Suppressor macrophage (primary cell): ENCODE results near the gene ZBTB20.

Source experiments
- DNase-seq, 4 experiments: peaks; one replicate each; pipeline ENCODE4 v3.0.0-alpha.2; 2020 to 2022

The ZBTB20 gene

DNA sequence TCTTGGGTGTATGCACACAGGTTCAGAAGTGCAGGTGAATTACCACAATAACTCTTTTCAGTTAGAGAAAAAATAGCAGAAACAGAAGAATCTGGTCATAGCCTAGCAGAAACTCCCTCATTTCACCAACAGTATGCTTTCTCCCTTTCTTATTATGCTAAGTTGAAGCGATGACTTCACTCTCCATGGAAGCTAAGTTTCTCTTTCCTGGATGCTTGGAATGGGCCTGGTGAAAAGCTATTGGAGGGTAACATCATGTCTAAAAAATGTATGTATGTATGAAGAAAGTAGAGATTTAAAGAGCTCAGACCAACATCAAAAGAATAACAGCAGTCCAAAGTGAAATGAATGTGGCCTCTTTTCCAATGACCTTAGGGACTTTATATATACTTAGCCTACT is 707.8 kb downstream of the ZBTB20 start:
- no peak for DNase-seq

DNA sequence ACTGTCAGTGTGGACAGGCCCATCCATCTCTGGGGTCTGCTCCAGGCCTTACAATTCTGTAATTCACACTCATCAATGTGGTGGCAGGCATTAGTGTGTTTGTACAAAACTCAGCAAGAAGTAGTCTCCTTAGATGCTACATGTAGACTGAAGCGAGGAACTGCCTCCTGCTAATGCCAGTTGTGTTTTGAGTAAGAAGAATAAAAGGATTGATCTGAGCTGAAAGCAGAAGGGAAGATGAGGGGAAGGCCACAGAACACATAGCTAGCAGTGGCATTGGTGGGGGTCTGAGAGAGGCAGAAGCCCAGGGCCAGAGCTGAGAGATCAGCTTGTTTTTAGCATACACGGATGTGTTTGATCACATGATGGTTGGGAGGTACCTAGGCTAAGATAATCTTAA is 709.2 kb downstream of the ZBTB20 start:
- DNase-seq = no peak

DNA sequence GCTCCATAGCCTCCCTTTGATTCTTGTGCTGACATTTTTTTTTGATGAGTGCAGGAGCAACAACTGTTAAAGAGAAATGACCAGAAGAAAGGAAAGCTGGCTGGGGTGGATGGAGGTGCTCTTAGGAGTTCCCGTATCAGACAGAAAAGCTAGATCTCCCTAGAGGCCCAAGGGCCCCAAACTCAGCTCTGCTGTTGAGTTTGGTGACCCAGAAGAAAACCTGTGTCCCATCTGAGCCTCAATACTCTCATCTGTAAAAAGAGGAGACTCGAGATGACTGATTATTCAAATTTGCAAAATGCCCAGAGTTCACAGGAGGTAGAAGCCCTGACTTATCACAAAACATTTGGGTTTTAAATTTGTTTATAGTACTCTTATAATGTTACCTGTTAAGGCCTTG is 710.9 kb downstream of the ZBTB20 start:
- DNase-seq = no peak

DNA sequence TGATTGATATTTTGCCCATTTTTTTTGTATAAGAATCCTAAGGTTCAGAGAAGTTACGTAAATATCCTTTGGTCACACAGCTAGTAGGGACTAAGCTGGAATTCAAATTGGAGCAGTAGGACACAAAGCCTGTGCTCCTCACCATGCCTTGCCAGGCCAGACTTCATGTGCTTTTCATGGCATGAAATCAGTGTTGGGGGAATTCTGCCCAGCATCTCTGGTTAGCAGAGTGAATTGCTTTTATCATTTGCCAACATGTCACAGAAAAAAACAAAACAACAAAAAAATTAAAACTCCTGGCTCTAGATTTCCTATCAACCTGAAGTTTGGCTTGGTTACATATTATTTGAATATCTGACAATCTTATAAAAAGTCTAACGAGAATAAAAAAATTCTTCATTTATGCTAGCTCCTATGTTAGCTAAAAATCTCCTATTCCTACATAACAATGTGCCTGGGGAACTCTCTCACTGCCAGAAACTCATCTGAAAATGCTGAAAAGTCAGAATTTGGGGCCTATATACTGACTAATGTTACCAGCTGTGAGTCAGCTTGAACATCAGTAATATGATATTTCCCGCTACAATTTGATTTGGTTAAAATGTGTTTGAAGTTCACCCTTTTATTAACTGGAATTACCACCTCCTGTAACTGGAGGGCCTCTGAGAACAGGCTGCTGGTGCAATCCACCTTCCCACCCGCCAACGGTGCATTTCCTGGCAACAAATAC is 711.5 kb downstream of the ZBTB20 start:
- no peak for DNase-seq

DNA sequence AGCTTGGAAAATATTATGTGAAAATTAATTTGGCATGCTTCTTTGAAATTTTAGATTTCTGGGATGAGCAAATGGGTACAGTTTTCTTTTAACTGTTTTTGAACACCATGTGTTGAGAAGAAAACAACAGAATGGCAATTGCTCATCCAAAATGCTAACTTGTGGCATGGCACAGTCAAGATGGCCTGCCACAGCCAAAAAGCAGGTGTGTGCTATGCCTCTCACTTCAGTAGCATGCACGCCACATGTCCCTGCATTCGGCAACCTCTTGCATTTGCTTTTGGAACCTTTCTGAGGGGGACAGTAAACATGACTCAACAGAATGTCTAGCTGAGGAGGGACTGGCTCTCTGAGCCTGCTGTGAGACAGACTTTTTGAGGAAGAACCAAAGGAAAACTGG is 714.8 kb downstream of the ZBTB20 start:
- DNase-seq = no peak

DNA sequence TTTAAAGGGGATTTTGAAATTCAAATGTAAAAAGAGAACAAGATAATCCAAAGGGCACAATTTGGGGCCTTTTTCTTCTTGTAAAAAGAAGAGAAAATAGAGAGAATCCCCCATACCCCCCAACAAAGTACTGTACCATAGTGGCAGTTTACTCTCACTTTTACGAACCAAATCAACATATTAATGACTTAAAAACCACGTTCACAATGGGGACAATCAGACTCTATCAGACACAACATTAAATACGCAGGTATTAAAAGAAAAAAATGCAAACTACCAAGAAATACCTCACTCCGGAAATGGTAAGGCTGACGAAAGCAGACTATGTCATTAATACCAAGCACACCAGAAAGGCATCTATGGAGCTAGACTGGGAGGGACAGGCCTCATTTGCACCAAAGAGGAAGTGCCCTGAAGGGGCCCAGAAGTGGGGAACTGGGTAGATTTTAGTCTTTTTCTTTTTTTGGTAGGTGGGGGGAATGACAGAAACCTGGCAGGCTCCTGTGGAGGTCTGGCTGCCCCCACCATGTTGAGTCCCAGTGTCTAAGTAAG is 719.0 kb downstream of the ZBTB20 start:
- peak in 1 of 4 experiments; percentile 12 for DNase-seq

DNA sequence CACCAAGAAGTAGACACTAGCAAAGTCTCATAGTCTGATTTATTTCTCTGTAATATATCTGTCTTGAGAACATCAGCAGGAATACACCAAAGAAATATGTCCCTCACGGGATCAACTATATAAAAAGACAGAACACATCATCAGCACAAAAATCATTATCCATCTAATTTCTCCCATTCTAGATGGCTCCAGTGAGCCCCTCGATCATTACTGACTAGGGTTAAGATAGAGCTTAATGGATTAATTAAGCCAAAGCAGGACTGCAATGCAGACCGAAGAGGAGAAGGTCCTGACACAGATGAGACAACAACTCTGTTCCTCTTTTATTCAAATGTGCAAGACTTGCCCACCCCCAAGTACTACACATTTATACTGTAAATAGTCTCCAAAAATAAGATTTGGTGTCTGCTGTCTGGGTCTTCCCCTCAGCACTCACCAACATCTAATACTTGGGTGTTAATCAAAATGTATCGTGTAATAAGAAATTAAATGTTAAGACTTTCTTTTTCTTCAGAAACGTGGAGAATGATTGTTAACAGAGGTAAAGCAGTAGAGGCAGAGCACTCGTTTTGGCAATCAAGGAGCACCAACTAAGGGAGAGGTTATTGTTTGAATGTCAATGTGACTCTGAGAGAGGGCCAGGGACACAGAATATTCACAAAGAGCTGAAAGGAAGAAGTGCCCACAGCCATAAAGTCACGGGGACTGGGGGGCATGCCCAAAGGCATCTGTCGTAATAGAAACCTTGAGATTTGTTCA is 719.6 kb downstream of the ZBTB20 start:
- peak in 3 of 4 experiments; percentile 7 to 13 (median 11) for DNase-seq

DNA sequence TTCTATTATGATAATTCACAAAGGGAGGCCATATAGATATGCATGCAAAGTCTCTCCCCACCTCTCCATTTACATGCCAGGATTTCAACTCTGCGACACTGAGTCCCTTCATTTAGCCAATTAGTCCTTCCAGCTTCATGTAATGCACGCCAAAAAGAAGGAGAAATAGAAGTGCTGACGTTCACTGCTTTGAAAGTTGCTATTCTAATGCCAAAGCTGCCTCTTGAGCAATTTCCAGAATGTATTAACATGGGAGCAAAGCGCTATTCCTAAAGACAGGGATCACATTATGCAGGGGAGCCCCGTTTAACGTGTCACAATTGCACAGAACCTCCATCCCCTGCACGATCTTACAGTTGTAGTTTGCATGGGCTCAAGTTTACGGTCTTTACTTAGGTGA is 722.8 kb downstream of the ZBTB20 start:
- DNase-seq = no peak

DNA sequence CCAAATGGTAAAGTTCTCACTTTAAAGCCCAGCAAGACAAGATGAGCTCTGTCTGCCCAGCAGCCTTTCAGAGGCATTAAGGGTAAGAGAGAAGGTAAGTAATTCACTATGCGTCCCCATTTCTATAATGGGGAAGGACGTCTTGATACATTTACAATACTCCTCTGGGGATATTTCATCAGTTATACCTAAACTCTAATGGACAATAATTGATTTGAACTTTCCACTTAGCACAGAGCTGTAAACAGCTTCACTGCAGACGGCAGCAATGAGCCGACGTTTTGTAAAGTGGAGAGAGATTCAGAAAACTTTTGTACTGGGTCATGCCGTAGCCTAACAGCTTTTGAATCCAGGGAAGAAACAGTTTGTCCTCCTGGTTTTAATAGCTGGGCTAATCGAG is 725.9 kb downstream of the ZBTB20 start:
- DNase-seq = no peak

DNA sequence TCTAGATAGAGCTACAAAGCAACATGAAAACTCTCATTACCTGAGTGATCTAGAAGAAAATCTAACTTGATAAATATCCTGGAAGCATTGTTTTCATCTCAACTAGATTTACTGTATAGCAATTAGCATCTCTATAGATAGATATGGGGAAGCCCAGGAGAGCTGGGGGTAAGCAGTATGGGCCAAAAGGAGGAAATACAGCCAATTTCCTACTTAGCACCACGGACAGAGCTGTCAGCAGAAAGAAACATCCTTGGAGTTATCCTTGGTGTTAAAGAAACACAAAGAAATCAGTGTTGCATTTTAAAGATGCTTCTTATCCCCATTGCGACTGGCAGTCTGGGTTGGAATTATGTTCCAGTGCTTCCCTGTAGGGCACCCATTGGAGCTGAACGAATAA is 727.0 kb downstream of the ZBTB20 start:
- peak in 2 of 4 experiments; percentile 19 to 30 for DNase-seq

DNA sequence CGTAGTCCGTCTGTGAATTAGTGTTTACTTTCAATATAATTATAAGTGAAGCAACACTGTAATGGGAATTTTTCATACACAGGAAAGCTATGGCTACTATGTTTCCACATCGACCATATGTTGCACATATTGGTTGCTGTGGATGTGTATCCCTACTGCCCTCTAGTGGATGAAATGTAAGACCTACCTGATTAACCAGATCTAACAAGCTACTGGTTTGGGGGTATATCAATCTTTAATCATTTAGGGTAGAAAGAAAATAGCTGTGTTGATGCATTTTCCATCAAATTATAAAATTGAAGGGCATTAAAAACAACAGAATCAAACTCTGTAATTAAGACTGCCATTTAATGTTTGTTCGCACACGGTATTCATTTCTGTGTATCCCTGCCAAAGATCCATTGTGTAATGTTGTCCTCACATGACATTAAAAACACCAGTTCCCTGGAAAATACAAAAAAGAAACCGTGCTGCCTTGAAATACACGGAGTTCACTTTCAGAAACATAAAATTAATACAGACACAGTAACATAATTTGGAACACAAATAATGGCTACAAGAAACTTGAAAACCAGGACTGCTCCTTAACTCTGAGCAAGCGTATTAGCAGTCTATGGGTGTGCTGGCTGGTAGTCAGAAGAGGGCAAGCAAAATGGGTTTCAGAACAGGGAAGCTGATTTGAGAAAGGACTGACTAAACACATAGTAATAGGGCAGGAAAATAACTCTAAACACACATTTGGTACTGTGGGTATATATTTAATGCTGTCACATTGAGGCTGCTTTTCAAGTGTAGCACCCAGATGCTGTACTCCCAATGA is 728.2 kb downstream of the ZBTB20 start:
- peak; percentile 41 to 84 (median 69) for DNase-seq

DNA sequence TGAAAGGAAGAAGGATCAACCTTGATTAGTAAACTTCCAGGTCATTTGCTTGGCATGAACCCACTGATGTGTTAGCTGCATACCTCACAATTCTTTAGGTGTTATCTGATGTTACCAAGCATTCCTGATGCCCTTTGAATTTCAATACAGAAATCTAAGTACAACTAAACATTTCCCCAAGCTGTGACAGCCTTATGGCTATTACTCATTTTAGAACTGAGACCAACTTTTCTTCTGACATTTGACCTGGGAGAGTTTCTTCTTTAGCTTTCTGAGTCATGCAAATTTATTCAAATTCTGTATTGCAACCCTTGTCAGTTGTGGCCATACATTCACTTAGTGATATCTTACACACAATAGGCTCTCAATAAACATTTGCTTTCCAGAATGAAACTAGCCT is 729.0 kb downstream of the ZBTB20 start:
- DNase-seq = peak in 2 of 4 experiments; percentile 6 to 35

DNA sequence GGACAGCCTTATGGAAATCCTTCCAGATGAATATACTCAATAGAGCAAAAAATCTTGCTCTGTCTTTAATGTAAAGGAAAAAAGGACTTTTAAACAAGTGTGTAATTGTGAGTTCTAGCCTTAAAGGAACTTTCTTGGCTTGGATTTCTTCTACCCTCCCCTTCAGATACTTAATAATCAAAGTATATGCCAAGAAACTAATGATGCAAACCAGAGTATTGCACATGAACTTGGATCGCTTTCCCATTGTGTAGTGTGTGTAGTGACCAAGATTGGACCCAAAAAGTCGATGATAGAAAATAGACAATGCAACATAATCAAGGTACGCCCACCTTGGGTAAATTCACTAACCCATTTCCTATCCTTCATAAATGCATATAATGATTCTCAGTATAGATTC is 729.4 kb downstream of the ZBTB20 start:
- DNase-seq = no peak

DNA sequence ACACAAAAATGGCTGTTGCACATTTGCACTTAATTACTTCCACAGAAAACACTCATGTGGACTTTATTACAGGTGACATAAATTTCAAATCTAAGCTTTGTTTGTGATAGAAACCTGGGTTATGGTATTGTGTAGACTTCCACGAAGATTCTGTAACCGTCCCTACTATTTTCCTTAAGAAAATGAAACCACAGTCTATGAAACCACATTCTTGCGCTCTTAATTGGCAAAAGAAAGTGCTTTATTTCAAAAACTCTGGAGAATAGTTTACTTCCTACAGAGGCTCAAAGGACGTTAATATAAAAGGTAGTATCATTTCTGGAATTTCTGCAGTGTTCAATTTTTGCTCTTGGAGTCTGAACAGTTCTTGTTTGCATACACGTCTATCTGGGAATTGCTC is 729.8 kb downstream of the ZBTB20 start:
- no peak for DNase-seq

DNA sequence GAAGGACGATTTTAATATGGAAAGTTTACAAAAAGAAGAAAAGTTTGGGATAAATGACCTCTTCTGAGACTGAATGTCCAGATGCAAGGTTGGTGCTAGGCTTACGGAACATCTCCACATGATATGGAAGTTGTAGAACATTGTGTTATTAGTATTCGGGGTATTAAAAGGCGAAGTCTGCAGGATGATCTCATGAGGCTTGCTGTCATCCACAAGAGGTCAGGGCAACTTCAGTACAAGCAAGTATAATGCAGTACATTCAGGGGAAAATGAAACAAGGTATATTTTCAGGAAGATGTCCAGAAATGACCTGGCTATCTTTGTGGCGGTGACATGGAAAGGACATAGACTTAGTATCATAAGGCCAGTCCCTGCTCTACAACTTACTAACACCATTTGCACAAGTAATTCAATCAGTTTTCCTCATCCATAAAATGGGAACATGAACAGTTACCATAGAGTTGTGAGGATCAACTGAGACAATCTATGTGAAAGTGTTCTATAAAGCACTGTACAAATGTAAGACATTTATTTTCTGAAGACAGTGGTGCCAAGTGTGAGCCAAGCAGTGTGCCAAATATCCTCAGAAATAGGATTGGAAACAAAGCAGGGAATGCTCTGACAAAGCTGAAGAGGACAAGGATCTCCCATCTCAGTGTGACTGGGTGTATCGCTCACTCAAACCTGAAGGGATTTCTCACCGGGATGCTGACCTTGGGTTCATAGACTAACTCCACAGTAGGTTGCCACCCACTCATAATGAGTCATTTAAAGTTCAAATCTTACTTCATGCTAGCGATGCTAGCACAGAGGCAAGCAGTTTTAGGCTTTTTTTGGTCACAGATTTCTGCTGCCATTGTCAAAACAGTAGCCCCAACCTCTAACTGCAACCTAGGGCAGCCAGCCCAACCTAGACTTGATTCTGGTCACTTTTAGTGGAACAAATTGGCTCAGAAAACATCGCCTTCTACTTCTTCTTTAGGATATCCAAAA is 735.0 kb downstream of the ZBTB20 start:
- DNase-seq = peak; percentile 57 to 87 (median 70)

DNA sequence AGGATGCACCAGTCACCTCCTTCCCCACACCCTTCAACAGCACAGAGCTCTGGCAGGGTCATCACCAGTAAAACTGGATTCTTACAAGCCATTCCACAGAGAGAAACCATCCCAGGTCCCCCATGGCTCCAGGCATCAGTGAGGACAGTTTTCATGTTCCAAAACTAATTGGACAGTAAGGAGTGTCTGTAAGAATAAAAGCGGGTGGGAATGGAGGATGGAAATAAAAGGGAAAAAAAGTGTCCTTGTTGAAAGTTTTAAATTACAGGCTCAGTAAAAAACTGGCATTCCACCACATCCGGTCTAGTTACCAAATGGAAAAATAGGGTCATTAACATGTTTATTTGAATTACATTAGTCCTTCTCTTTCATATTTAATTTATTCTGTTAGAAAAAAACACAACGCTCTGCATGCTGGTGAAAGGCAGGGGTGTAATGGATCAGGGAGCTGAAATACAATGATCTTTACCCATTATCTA is 735.9 kb downstream of the ZBTB20 start:
- no peak for DNase-seq

DNA sequence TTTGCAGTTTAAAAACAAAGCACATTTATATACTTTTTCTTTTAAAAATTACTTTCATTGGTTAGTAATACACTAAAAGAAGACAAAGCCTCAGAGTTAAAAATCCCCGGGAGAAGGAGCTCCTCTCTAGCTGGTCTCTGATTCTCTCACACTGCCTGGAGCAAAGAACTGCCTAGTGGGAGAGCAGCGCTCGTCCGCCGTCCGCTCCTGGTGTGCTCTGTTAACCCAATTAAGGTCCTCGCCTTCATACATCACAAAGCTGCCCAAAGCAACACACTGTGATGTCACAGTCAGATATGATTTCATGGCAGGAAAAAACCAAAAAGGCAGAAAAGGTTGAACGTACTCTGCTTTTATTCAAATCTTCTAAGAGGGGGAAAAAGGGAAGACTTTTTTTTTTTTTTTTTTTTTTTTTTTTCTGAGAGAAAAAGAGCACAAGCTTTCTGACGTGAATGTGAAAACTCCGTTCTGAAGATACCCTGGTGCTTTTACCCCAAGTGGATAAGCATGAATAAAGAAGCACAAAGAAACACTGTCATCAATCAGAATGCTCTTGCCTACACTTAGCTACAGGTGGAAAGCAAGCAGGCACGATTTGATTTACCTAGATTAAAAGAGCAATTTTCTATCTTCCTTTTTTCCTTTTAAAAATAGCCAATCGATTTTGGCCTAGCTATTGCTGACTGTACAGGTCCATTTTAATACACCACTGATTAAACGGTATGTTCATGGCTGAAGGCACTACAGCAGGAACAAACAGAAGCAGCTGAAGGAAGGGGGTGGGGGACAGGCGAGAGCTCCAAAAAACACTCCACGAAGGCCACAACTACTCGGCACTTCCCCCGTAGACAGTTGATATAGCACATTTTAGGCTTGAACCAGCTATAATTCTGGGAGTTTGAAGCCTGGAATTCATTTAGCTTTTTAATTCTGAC is 738.1 kb downstream of the ZBTB20 start:
- DNase-seq = no peak

DNA sequence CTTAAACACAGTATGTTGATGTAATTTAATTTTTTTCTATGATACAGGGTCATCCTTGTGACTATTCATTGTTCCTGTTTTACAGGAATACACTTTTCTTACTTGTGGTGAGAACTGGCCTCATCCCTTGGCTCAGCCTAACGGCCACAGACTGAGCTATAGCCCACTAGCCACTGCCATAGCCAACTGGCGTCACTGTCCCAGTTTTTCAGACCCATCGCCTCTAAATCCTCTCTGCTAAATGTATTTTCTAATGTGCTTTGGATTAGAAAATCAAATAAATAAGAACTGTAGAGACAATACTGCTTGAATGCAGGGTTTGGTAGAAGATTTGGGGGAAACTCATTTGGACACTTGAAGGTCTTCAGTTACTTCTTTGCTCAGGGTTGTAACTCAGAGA is 740.2 kb downstream of the ZBTB20 start:
- DNase-seq = peak in 3 of 4 experiments; percentile 16 to 46 (median 21)

DNA sequence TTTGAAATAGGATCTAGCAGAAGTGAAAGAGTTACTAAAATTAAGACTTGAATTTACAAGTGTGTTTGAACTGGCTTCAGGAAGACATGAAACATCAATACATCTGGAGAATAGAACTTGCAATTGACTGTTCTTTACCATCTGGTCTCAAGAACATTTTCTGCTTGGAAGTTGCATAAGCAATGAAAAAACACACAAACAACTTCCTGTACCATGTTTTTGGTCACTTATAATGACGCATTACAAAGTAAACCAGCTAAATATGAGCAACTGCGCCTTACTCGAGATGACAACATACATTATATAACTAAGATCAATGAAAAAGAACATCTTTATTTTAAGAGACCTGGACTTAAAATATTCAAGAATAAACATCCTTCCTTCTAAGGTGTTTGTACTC is 740.8 kb downstream of the ZBTB20 start:
- DNase-seq = peak in 2 of 4 experiments; percentile 6 to 31
